ENCODE data around the gene TFDP2.

DNA sequence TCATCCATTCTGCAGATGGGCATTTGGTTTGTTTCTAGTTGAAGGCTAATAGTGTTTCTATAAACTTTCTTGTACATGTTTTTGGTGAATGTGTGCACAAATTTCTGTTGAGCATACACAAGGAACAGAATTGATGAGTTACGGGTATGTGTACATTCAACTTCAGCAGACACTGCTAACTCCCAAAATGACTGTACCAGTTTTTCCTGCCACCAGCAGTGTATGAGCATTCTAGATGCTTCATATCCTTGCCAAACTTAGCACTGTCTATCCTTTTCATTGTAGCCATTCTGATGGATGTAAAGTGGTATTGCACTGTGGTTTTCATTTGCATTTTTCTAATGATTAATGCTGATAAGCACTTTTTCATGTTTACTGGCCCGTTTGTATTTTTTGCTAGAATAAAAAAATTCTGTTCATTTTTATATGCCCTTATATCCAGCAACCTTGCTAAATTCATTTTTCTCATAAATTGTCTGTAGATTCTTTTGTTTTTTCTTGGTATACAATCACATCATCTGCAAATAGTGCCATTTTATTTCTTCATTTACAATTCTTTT lies 162.7 kb downstream of the TFDP2 start:
- TF ChIP-seq EZH2 (IDR thresholded peaks at IDR 0.05; ENCODE audit: low read depth, low read length, severe bottlenecking) (no peak), RFX5 (IDR thresholded peaks at IDR 0.05; ENCODE audit: borderline replicate concordance, low read depth, low read length) (no peak)
- TF ChIP-seq, protein P1, sequence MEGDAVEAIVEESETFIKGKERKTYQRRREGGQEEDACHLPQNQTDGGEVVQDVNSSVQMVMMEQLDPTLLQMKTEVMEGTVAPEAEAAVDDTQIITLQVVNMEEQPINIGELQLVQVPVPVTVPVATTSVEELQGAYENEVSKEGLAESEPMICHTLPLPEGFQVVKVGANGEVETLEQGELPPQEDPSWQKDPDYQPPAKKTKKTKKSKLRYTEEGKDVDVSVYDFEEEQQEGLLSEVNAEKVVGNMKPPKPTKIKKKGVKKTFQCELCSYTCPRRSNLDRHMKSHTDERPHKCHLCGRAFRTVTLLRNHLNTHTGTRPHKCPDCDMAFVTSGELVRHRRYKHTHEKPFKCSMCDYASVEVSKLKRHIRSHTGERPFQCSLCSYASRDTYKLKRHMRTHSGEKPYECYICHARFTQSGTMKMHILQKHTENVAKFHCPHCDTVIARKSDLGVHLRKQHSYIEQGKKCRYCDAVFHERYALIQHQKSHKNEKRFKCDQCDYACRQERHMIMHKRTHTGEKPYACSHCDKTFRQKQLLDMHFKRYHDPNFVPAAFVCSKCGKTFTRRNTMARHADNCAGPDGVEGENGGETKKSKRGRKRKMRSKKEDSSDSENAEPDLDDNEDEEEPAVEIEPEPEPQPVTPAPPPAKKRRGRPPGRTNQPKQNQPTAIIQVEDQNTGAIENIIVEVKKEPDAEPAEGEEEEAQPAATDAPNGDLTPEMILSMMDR (IDR thresholded peaks at IDR 0.05; ENCODE audit: control extremely low read depth in 1 of 3, insufficient read depth in 1 of 3, low read depth in 1 of 3, low read length in 3 of 3), result no peak

Measured in H1 (cell line).